ENCODE data around the gene NF2. TPM values are rescaled to one million over a fixed set of nuclear protein-coding genes. Genes with fewer than 3 reads are reported as not detected.

Gene NF2
- total RNA-seq, 1 donor = 240 TPM

DNA sequence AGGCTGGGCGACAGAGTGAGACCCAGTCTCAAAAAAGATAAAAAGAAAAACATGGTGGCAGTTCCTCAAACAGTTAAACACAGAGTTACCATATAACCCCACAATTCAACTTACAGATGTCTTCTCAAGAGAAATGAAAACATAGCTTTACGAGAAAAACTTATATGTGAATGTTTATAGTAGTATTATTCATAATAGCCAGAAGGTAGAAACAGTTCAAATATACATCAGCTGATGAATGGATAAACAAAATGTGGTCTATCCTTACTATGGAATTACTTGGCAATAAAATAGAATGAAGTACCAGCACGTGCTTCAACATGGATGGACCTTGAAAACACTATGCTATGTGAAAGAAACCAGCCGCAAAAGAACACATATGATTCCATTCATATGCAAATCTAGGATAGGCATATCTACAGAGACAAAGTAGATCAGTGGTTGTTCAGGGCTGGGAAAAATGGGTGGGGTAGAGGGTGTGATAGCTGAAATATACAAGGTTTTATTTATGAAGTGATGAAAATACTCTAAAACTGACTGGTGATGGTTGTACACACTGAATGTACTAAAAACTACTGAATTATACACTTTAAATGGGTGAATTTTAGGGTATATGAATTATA lies 12.4 kb downstream of the NF2 start:
- no peak overlapping the region for H3K4me3 ChIP-seq (ENCODE audit: low read depth, low read length)
- no peak for DNase-seq (ENCODE audit: low read depth)
- TF ChIP-seq, protein P1, sequence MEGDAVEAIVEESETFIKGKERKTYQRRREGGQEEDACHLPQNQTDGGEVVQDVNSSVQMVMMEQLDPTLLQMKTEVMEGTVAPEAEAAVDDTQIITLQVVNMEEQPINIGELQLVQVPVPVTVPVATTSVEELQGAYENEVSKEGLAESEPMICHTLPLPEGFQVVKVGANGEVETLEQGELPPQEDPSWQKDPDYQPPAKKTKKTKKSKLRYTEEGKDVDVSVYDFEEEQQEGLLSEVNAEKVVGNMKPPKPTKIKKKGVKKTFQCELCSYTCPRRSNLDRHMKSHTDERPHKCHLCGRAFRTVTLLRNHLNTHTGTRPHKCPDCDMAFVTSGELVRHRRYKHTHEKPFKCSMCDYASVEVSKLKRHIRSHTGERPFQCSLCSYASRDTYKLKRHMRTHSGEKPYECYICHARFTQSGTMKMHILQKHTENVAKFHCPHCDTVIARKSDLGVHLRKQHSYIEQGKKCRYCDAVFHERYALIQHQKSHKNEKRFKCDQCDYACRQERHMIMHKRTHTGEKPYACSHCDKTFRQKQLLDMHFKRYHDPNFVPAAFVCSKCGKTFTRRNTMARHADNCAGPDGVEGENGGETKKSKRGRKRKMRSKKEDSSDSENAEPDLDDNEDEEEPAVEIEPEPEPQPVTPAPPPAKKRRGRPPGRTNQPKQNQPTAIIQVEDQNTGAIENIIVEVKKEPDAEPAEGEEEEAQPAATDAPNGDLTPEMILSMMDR (IDR thresholded peaks at IDR 0.05; ENCODE audit: insufficient read depth, low read depth, low read length) = no peak

DNA sequence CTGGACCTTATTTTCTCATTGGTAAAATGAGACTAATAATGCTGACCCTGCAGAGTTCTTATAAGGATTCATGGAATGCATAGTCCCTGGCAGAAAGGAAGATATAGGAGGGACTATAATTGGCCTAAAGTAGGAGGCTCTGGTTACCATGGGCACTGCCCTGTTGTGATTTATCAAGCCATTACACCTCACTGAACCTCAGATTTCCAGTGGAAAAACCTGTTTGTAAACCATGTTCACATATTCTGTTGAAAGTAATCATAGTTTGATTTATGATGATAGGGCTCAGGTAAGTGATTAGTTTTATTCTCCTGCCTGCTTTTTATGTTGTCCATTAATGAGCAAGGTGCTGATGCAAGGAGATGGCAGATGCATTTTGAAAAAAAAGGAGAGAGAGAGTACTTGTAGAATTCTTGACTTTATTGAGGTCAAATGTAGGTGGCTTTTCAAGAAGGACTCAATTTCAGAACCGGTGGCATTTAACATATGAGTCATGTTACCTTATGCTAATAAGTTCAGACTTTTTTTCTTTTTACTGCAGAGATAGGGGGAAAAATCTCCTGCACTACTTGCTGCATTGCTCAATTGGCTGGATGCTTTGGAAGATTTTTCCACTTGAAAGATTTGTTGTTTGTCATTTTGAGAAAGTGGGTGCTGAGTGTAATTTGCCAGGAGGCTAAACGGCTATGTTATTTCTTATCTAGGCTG lies 14.6 kb downstream of the NF2 start:
- DNase-seq (ENCODE audit: low read depth) = peak; percentile 67
- TF ChIP-seq, protein P1 (IDR thresholded peaks at IDR 0.05; ENCODE audit: insufficient read depth, low read depth, low read length) = no peak
- no peak overlapping the region for H3K4me3 ChIP-seq (ENCODE audit: low read depth, low read length)

DNA sequence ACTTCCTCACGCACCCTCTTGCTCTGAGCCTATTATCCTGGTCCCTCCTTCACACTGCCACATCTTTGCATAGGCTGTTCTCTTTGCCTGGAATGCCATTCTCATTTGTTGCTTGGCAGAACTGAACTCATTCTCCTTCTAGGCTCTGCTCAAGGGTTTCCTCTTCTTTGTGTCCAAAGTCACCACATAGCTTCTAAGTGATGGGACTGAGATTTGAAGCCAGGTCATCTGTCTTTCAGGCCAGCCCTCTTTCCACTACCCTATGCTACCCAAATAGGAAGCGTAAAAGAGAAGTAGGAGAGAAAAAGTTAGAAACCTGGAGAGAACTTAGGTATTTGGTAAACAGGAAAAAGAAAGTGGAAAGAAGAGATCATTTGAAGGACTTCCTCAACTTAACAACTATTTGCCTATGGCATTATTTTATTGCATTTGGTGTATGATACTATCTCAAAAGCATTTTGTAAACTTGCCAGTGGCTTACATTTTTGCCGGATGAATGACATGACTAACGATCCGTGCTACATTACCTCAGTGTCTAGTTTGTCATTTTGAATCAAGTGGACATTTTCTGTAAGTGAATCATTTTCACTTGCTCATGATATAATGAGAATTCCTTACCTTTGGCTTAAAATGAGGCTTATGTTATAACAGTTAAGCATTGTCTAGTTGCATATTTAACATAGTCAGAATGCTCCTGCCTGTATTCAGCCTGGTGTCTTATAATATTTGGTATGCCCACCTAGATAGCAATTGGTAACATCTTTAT lies 18.5 kb downstream of the NF2 start:
- peak; percentile 80 for DNase-seq (ENCODE audit: low read depth)
- TF ChIP-seq, protein P1 (IDR thresholded peaks at IDR 0.05; ENCODE audit: insufficient read depth, low read depth, low read length) = no peak
- peak overlapping the region; percentile 21 for H3K4me3 ChIP-seq (ENCODE audit: low read depth, low read length)

DNA sequence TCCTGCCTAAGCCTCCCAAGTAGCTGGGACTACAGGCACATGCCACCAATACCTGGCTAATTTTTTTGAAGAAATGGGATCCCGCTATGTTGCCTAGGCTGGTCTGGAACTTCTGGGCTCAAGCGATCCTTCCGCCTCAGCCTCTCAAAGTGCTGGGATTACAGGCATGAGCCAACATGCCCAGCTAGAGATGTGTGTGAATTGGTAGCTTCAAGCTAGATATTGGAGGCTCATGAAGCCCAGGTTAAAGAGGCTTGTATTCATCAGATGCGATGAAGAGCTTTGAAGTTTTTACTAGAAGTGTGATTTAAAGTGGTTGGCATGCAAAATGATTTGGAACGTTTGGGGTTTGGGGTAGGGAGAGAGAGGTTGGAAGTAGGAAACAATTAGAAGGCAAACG lies 19.6 kb downstream of the NF2 start:
- H3K4me3 ChIP-seq (ENCODE audit: low read depth, low read length) = no peak overlapping the region
- DNase-seq (ENCODE audit: low read depth) = no peak
- TF ChIP-seq, protein P1 (IDR thresholded peaks at IDR 0.05; ENCODE audit: insufficient read depth, low read depth, low read length) = no peak

DNA sequence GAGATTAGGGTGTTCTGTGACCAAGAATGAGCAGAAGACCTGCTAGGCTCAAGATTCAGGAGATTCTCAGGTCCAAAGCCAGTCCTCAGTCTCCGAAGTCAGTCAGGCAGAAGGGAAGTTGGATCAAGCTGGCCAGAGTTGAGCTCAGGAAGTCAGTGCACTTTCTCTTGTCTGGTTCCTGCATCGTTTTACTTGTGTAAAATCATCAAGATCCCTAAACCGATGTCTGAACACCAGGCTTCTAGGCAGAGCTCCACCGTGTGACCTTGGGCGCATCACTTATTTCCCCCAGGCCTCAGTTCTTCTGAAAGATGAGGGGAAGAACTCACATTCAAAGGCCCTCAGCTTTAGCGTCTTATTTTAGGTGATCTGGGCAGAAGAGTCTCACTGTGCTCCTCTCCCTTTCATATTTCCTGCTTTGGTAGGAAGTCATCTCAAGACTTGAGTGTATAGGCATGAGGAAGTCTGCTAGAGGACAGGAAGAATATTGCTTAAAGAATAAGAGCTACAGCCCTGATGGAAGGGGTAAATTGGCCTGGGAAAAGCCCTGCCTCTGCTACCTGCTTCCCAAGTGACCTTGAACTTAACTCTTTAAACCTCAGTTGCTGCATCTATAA lies 20.2 kb downstream of the NF2 start:
- DNase-seq (ENCODE audit: low read depth) = no peak
- no peak overlapping the region for H3K4me3 ChIP-seq (ENCODE audit: low read depth, low read length)
- TF ChIP-seq, protein P1 (IDR thresholded peaks at IDR 0.05; ENCODE audit: insufficient read depth, low read depth, low read length) = no peak

DNA sequence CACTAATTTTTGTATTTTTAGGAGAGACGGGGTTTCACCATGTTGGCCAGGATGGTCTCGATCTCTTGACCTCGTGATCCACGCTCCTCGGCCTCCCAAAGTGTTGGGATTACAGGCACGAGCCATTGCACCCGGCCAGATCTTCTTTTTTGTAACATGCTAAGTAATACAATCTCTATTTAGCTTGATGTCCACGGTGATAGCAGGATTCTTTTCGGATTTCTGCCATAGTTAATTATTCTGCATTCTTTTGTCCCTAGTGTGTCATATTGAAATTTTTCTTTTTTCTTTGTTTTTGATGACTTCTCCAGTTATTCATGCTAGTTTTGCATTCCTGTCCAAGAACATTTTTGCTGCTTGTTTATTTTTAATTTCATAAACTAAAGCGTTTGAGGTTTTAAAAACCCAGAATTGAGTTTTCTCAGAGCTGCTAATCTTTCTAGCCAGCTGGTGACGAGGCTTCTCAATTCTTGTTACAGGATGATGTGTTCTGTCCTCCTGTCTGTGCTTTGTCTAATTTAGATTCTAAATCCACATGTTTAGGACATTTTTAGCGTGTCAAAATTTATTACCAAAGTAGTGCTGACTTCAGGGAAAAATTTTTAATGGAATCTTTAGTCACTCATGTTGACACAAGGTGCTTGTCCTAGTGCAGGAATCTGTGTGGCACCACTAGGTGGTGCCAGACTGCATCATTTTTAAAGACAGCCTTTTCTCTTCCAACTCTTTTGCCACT lies 21.8 kb downstream of the NF2 start:
- TF ChIP-seq, protein P1 (IDR thresholded peaks at IDR 0.05; ENCODE audit: insufficient read depth, low read depth, low read length) = peak; percentile 91
- H3K4me3 ChIP-seq (ENCODE audit: low read depth, low read length) = no peak overlapping the region
- DNase-seq (ENCODE audit: low read depth) = peak; percentile 89
